ENCODE results near the gene USP1.

DNA sequence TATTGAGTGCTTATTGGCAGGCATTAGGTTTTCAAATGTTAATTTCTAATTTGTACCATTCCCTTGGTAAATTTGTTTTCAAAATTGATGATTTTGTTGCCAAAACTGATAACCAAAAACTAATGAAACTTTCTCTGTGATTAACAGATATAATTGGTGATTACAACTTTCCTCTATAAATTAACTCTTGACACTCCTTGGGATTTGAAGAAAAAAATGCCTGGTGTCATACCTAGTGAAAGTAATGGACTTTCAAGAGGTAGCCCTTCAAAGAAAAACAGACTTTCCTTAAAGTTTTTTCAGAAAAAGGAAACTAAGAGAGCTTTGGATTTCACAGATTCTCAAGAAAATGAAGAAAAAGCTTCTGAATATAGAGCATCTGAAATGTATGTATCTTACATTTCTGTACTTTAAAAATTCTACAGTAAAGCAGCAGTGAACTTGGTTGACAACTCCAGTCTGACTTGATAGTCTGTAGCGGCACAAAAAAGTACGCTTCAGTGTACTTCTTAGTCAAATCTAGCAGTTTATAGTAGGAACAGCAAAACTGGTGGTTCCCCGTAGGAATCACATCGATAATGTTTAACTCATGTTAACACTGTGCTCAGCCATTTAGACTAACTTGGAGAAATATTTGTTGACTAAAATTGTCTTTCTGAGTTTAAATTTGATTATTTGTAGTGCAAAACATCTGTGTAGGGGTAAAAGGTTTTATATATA lies 3.0 kb downstream of the USP1 start:
- TF ChIP-seq EZH2 (IDR thresholded peaks at IDR 0.05; ENCODE audit: borderline replicate concordance, control insufficient read depth, low read depth, low read length) (no peak), BHLHE40 (IDR thresholded peaks at IDR 0.05; ENCODE audit: borderline replicate concordance in 1 of 2, low read depth in 2 of 2, low read length in 1 of 2) (no peak), ZNF274 (IDR thresholded peaks at IDR 0.05; ENCODE audit: insufficient read depth, insufficient read length) (no peak), PML (IDR thresholded peaks at IDR 0.05; ENCODE audit: low read length) (no peak), SREBF1 (IDR thresholded peaks at IDR 0.05; ENCODE audit: low read length) (no peak), TAF1 (IDR thresholded peaks at IDR 0.05; ENCODE audit: borderline replicate concordance, low read depth, low read length) (no peak), SIN3A (IDR thresholded peaks at IDR 0.05; ENCODE audit: low read depth, low read length) (no peak), RCOR1 (conservative IDR thresholded peaks at IDR 0.05; ENCODE audit: low read depth, low read length) (no peak), ZNF217 (IDR thresholded peaks at IDR 0.05) (no peak), EP300 (IDR thresholded peaks at IDR 0.05; ENCODE audit: borderline replicate concordance in 1 of 2, control insufficient read depth in 1 of 2, low read depth in 2 of 2, low read length in 2 of 2) (no peak), RFX5 (IDR thresholded peaks at IDR 0.05; ENCODE audit: low read depth, low read length) (no peak)
- TF ChIP-seq, protein P1, sequence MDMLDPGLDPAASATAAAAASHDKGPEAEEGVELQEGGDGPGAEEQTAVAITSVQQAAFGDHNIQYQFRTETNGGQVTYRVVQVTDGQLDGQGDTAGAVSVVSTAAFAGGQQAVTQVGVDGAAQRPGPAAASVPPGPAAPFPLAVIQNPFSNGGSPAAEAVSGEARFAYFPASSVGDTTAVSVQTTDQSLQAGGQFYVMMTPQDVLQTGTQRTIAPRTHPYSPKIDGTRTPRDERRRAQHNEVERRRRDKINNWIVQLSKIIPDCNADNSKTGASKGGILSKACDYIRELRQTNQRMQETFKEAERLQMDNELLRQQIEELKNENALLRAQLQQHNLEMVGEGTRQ (IDR thresholded peaks at IDR 0.05; ENCODE audit: borderline replicate concordance, low read depth, low read length), result no peak
- TF ChIP-seq, protein P2, sequence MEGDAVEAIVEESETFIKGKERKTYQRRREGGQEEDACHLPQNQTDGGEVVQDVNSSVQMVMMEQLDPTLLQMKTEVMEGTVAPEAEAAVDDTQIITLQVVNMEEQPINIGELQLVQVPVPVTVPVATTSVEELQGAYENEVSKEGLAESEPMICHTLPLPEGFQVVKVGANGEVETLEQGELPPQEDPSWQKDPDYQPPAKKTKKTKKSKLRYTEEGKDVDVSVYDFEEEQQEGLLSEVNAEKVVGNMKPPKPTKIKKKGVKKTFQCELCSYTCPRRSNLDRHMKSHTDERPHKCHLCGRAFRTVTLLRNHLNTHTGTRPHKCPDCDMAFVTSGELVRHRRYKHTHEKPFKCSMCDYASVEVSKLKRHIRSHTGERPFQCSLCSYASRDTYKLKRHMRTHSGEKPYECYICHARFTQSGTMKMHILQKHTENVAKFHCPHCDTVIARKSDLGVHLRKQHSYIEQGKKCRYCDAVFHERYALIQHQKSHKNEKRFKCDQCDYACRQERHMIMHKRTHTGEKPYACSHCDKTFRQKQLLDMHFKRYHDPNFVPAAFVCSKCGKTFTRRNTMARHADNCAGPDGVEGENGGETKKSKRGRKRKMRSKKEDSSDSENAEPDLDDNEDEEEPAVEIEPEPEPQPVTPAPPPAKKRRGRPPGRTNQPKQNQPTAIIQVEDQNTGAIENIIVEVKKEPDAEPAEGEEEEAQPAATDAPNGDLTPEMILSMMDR (IDR thresholded peaks at IDR 0.05 in 2 of 3, conservative IDR thresholded peaks at IDR 0.05 in 1 of 3; ENCODE audit: control insufficient read depth in 2 of 3, extremely low read depth in 1 of 3, insufficient read depth in 1 of 3, low read depth in 3 of 3, low read length in 3 of 3), result 0 out of 6 replicates have a peak, but pooled peaks of 1 of the 3 experiments have one; percentile 10
